ENCODE results near the gene MAG.
A peak's percentile ranks its signal among the peaks of the same experiment; 100 is the strongest.

The MAG gene

GRCh38 chr19:35344511-35345031 is 52.6 kb downstream of the MAG start:
- peaks cover 5% of the 10 kb centered on the region for H3K27me3 ChIP-seq (ENCODE audit: insufficient read depth, poor library complexity, severe bottlenecking)
- H3K27ac ChIP-seq (replicated peaks) = no peak overlapping the region
- no peak for TF ChIP-seq CTCF (IDR thresholded peaks at IDR 0.05; ENCODE audit: insufficient read depth, low read length)
- TF ChIP-seq SPI1 (IDR thresholded peaks at IDR 0.05; ENCODE audit: borderline replicate concordance, low read depth) = no peak
- no peak for TF ChIP-seq POLR2AphosphoS5 (IDR thresholded peaks at IDR 0.05; ENCODE audit: low read depth)
- TF ChIP-seq REST (IDR thresholded peaks at IDR 0.05; ENCODE audit: insufficient replicate concordance, low read depth) = no peak
- TF ChIP-seq GABPA (IDR thresholded peaks at IDR 0.05; ENCODE audit: low read depth) = no peak

DNA sequence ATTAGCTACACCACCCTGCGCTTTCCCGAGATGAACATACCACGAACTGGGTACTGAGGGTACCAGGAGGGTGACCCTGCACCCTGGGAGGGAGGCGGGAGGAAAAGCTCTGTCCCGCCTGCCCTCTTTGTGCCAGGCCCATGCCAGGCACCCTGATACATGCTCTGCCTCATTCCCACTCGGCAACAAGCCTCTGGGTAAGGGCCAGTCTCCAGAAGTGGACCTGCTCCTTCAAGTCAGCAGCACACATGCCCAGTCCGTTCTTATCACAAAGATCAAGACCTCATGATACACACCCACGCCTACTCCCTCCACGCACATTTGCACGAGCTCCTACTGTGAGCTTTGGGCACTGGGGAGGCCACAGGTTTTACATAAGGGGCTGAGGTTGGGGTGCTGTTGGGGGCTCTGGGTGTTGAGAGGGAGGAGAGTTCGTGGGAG is 53.7 kb downstream of the MAG start:
- H3K27ac ChIP-seq (replicated peaks) = no peak overlapping the region
- H3K4me3 ChIP-seq (replicated peaks; ENCODE audit: insufficient read depth, low read length) = no peak overlapping the region
- no peak for TF ChIP-seq POLR2AphosphoS5 (IDR thresholded peaks at IDR 0.05; ENCODE audit: low read depth)
- TF ChIP-seq SPI1 (IDR thresholded peaks at IDR 0.05; ENCODE audit: borderline replicate concordance, low read depth) = no peak
- no peak for TF ChIP-seq GABPA (IDR thresholded peaks at IDR 0.05; ENCODE audit: low read depth)
- no peak for TF ChIP-seq REST (IDR thresholded peaks at IDR 0.05; ENCODE audit: insufficient replicate concordance, low read depth)
- no peak for TF ChIP-seq CTCF (IDR thresholded peaks at IDR 0.05; ENCODE audit: insufficient read depth, low read length)
- no peak for DNase-seq (ENCODE audit: low read depth in 1 of 2, low spot score in 1 of 2)
- peaks cover 5% of the 10 kb centered on the region for H3K27me3 ChIP-seq (ENCODE audit: insufficient read depth, poor library complexity, severe bottlenecking)

More at GRCh38 chr19:35344511-35345031, 52.6 kb downstream of the MAG start:
- no peak for DNase-seq (ENCODE audit: low read depth in 1 of 2, low spot score in 1 of 2)
- H3K4me3 ChIP-seq (replicated peaks; ENCODE audit: insufficient read depth, low read length) = no peak overlapping the region

DNA sequence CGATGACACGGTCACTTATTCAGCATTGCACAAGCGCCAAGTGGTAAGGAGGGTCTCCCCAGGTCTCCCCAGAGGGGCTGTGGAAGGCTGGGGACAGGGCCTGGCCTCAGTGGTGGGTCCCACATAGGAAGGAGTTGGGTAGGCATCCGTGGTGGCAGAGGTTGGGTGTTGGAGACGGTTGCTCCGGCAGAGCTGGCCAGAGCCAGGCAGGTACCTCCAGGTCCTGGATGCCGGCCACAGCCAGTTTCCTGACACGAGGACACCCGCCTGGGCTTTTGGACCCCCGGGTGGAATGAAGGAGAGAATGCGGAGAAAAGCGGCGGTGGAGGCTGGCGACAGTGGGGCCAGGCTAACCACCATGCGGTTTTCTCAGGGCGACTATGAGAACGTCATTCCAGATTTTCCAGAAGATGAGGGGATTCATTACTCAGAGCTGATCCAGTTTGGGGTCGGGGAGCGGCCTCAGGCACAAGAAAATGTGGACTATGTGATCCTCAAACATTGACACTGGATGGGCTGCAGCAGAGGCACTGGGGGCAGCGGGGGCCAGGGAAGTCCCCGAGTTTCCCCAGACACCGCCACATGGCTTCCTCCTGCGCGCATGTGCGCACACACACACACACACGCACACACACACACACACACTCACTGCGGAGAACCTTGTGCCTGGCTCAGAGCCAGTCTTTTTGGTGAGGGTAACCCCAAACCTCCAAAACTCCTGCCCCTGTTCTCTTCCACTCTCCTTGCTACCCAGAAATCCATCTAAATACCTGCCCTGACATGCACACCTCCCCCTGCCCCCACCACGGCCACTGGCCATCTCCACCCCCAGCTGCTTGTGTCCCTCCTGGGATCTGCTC is 54.5 kb downstream of the MAG start:
- peak in 1 of 2 experiments; percentile 18 for DNase-seq (ENCODE audit: low read depth in 1 of 2, low spot score in 1 of 2)
- no peak overlapping the region for H3K27ac ChIP-seq (replicated peaks)
- peaks cover 5% of the 10 kb centered on the region for H3K27me3 ChIP-seq (ENCODE audit: insufficient read depth, poor library complexity, severe bottlenecking)
- TF ChIP-seq CTCF (IDR thresholded peaks at IDR 0.05; ENCODE audit: insufficient read depth, low read length) (no peak), GABPA (IDR thresholded peaks at IDR 0.05; ENCODE audit: low read depth) (no peak), SPI1 (IDR thresholded peaks at IDR 0.05; ENCODE audit: borderline replicate concordance, low read depth) (no peak), REST (IDR thresholded peaks at IDR 0.05; ENCODE audit: insufficient replicate concordance, low read depth) (no peak), POLR2AphosphoS5 (IDR thresholded peaks at IDR 0.05; ENCODE audit: low read depth) (no peak; the same call in 1 of the 2 replicates)
- H3K4me3 ChIP-seq (replicated peaks; ENCODE audit: insufficient read depth, low read length) = no peak overlapping the region

Data from HL-60 (cell line).